Ishikawa (cell line): Measurements from ENCODE around the gene RBPJL.

Source experiments
- CREB1 ChIP-seq: IDR thresholded peaks from 2 replicates; pipeline ENCODE4 v1.6.1; 2012; ENCODE audit warnings: low read depth
- EGR1 ChIP-seq: IDR thresholded peaks from 2 replicates; pipeline ENCODE4 v1.6.1; 2012
- EP300 ChIP-seq: IDR thresholded peaks from 2 replicates; pipeline ENCODE4 v1.6.1; 2012; ENCODE audit warnings: borderline replicate concordance
- RAD21 ChIP-seq: IDR thresholded peaks from 2 replicates; pipeline ENCODE4 v1.6.1; 2012; ENCODE audit warnings: low read depth
- TCF12 ChIP-seq: IDR thresholded peaks from 2 replicates; pipeline ENCODE4 v1.6.1; 2012; ENCODE audit warnings: low read depth
- TEAD4 ChIP-seq: IDR thresholded peaks from 2 replicates; pipeline ENCODE4 v1.6.1; 2012

GRCh38 chr20:45340951-45341350 lies 34.3 kb downstream of the RBPJL start:
- no peak for TF ChIP-seq RAD21
- TF ChIP-seq CREB1: no peak
- no peak for TF ChIP-seq TCF12
- TF ChIP-seq EGR1: no peak
- TF ChIP-seq TEAD4: no peak
- no peak for TF ChIP-seq EP300
